Measurements from ENCODE around the gene MYRIP. TPM values are rescaled to one million over a fixed set of nuclear protein-coding genes. Genes with fewer than 3 reads are reported as not detected.

The MYRIP gene
- total and polyA plus RNA-seq, 2 of the 4 experiments (the other 2 are of a cell fraction), result not detected

DNA sequence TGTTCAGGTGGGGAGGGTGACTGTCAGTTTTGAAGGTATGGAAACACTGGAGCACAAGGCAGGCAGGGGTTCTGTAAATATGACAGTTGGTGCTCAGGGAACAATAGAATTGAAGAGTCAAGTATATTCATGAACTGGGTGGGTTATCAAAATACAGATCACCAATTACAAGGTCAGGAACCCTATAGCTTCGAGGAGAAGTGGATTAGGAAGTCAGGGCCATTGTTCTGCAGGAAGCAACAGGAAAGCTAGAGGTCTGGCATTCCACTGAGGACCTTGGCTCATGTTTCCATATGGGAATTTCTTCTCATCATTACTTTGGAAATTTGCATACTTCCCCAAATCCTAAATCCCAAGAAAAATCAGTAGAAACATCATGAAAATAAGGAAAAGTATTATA is 125.9 kb downstream of the MYRIP start:
- no TSS peak for BruUV-seq (replicated peaks)
- H3K4me1 ChIP-seq (ENCODE audit: control insufficient read depth, insufficient read depth, low read length), result no peaks in the 10 kb centered on the region
- no peak overlapping the region for H2AK5ac ChIP-seq (ENCODE audit: low read depth, low read length)
- no peaks in the 10 kb centered on the region for H4K20me1 ChIP-seq (ENCODE audit: insufficient read depth, low read length)
- H3K4me2 ChIP-seq (ENCODE audit: low read depth, low read length), result no peak overlapping the region
- H4K8ac ChIP-seq (ENCODE audit: low read depth in 2 of 2, low read length in 2 of 2), result no peak overlapping the region
- H2BK20ac ChIP-seq (ENCODE audit: low read depth, low read length), result no peak overlapping the region
- POLR2A ChIA-PET (ENCODE audit: unreplicated experiment), result no interaction called here
- H2BK15ac ChIP-seq (ENCODE audit: low read depth, low read length), result no peak overlapping the region
- no peak overlapping the region for H4K5ac ChIP-seq (ENCODE audit: low read depth, low read length)
- H3K9ac ChIP-seq (ENCODE audit: low read depth, low read length), result no peak overlapping the region
- H4K91ac ChIP-seq (ENCODE audit: insufficient read depth, low read depth, low read length), result no peak overlapping the region
- no peak overlapping the region for H3K14ac ChIP-seq (replicated peaks; ENCODE audit: low read depth, low read length)
- H3K23ac ChIP-seq (ENCODE audit: low read depth, low read length), result no peak overlapping the region
- ATAC-seq (ENCODE audit: low read depth) (no peak), DNase-seq (no peak)
- peaks cover 12% of the 10 kb centered on the region for H3K9me3 ChIP-seq (ENCODE audit: control insufficient read depth, insufficient read depth, low read length)
- no peak overlapping the region for H3K18ac ChIP-seq (ENCODE audit: low read depth, low read length)
- H3K56ac ChIP-seq (ENCODE audit: extremely low read depth, insufficient read depth, low read length), result no peak overlapping the region
- no peak overlapping the region for H2AK9ac ChIP-seq (replicated peaks; ENCODE audit: low read depth, low read length, poor library complexity)
- H2BK5ac ChIP-seq (ENCODE audit: low read depth, low read length, poor library complexity, severe bottlenecking), result no peak overlapping the region
- WGBS, 2 experiments (ENCODE audit: extremely low coverage in 2 of 2, insufficient read length in 1 of 2), result no CpG with 5 or more reads among the region's 1 CpG
- dilution Hi-C loops (cut with HindIII; ENCODE audit: low sequenced_read_pairs, unreplicated experiment) (no loop called here), in situ Hi-C loops (cut with MboI; ENCODE audit: low sequenced_read_pairs) (no loop called here), intact Hi-C loops (cut with micrococcal nuclease) (no loop called here)
- H3K27ac ChIP-seq (ENCODE audit: insufficient read depth, low read length), result no peak overlapping the region
- no peaks in the 10 kb centered on the region for H3K36me3 ChIP-seq (ENCODE audit: control insufficient read depth, insufficient read depth, low read length)
- H2BK120ac ChIP-seq (ENCODE audit: low read depth, low read length), result no peak overlapping the region
- CTCF ChIA-PET, result no interaction called here
- no peak overlapping the region for H3K4me3 ChIP-seq (ENCODE audit: insufficient read depth, low read depth, low read length)
- TF ChIP-seq CEBPB (IDR thresholded peaks at IDR 0.05; ENCODE audit: low read depth, low read length) (no peak), RFX5 (IDR thresholded peaks at IDR 0.05; ENCODE audit: low read depth, low read length) (no peak), BHLHE40 (IDR thresholded peaks at IDR 0.05; ENCODE audit: low read depth, low read length) (no peak), MAFK (IDR thresholded peaks at IDR 0.05; ENCODE audit: low read depth, low read length) (no peak), NFE2L2 (IDR thresholded peaks at IDR 0.05; ENCODE audit: low read depth, low read length) (no peak), MXI1 (IDR thresholded peaks at IDR 0.05; ENCODE audit: borderline replicate concordance, low read depth, low read length) (no peak), CHD1 (IDR thresholded peaks at IDR 0.05; ENCODE audit: low read depth, low read length) (no peak), SMC3 (IDR thresholded peaks at IDR 0.05; ENCODE audit: low read depth, low read length) (no peak), RCOR1 (IDR thresholded peaks at IDR 0.05; ENCODE audit: insufficient replicate concordance, low read length) (no peak), RAD21 (IDR thresholded peaks at IDR 0.05; ENCODE audit: low read length) (no peak), FOS (IDR thresholded peaks at IDR 0.05; ENCODE audit: low read depth, low read length) (no peak), POLR2A (IDR thresholded peaks at IDR 0.05; ENCODE audit: low read depth, low read length) (no peak), MAZ (IDR thresholded peaks at IDR 0.05; ENCODE audit: borderline replicate concordance, low read depth, low read length) (no peak)
- TF ChIP-seq, protein P1, sequence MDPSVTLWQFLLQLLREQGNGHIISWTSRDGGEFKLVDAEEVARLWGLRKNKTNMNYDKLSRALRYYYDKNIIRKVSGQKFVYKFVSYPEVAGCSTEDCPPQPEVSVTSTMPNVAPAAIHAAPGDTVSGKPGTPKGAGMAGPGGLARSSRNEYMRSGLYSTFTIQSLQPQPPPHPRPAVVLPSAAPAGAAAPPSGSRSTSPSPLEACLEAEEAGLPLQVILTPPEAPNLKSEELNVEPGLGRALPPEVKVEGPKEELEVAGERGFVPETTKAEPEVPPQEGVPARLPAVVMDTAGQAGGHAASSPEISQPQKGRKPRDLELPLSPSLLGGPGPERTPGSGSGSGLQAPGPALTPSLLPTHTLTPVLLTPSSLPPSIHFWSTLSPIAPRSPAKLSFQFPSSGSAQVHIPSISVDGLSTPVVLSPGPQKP (IDR thresholded peaks at IDR 0.05; ENCODE audit: borderline replicate concordance, low read depth, low read length), result no peak
- TF ChIP-seq, protein P2, sequence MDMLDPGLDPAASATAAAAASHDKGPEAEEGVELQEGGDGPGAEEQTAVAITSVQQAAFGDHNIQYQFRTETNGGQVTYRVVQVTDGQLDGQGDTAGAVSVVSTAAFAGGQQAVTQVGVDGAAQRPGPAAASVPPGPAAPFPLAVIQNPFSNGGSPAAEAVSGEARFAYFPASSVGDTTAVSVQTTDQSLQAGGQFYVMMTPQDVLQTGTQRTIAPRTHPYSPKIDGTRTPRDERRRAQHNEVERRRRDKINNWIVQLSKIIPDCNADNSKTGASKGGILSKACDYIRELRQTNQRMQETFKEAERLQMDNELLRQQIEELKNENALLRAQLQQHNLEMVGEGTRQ (IDR thresholded peaks at IDR 0.05; ENCODE audit: low read depth, low read length), result no peak
- TF ChIP-seq, protein P3, sequence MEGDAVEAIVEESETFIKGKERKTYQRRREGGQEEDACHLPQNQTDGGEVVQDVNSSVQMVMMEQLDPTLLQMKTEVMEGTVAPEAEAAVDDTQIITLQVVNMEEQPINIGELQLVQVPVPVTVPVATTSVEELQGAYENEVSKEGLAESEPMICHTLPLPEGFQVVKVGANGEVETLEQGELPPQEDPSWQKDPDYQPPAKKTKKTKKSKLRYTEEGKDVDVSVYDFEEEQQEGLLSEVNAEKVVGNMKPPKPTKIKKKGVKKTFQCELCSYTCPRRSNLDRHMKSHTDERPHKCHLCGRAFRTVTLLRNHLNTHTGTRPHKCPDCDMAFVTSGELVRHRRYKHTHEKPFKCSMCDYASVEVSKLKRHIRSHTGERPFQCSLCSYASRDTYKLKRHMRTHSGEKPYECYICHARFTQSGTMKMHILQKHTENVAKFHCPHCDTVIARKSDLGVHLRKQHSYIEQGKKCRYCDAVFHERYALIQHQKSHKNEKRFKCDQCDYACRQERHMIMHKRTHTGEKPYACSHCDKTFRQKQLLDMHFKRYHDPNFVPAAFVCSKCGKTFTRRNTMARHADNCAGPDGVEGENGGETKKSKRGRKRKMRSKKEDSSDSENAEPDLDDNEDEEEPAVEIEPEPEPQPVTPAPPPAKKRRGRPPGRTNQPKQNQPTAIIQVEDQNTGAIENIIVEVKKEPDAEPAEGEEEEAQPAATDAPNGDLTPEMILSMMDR (conservative IDR thresholded peaks at IDR 0.05; ENCODE audit: low read depth, low read length), result no peak
- no peak overlapping the region for H3K4ac ChIP-seq (ENCODE audit: low read depth, low read length)
- no peaks in the 10 kb centered on the region for H3K9me1 ChIP-seq (ENCODE audit: insufficient read depth, low read length)
- no peaks in the 10 kb centered on the region for H3K27me3 ChIP-seq (ENCODE audit: control insufficient read depth, insufficient read depth, low read length)
- H3K79me1 ChIP-seq (ENCODE audit: low read depth in 1 of 2, low read length in 2 of 2), result no peaks in the 10 kb centered on the region
- no peak overlapping the region for H2AFZ ChIP-seq (replicated peaks; ENCODE audit: low read length, poor library complexity)
